Esophagus squamous epithelium (tissue), 5 donors: ENCODE data around the gene SERPINA1. TPM values are rescaled to one million over a fixed set of nuclear protein-coding genes. Genes with fewer than 3 reads are reported as not detected.

ENCODE experiments used
- DNase-seq: peaks from one replicate; lab custom pipeline; 2025; lab: John Stamatoyannopoulos, UW
- H3K27ac ChIP-seq, 4 donors: fragments of 200-600 bp; sonication (generic); one replicate each; pipeline ENCODE4 v1.5.1; 2016 to 2019; ENCODE audit warnings: mild to moderate bottlenecking in 1 of 4
- H3K27me3 ChIP-seq, 4 donors: fragments of 200-600 bp; sonication (generic); 1 replicate in 3 of 4; 2 replicates in 1 of 4; pipeline versions ENCODE4 v1.5.1 to v1.6.0; 2017 to 2021; ENCODE audit warnings: antibody characterized with exemption in 1 of 4
- H3K36me3 ChIP-seq, 3 donors: fragments of 200-600 bp; sonication (generic); one replicate each; pipeline ENCODE4 v1.5.1; 2016 to 2019
- H3K4me1 ChIP-seq, 3 donors: fragments of 200-600 bp; sonication (generic); one replicate each; pipeline ENCODE4 v1.5.1; 2017 to 2019
- H3K4me3 ChIP-seq, 4 donors: fragments of 200-600 bp; sonication (generic); 1 replicate in 3 of 4; 2 replicates in 1 of 4; pipeline ENCODE4 v1.5.1; 2016 to 2019; ENCODE audit warnings: mild to moderate bottlenecking in 2 of 4, moderate library complexity in 1 of 4
- H3K9me3 ChIP-seq, 3 donors: fragments of 200-600 bp; sonication (generic); one replicate each; pipeline ENCODE4 v1.5.1; 2016 to 2019
- POLR2A ChIP-seq, 4 donors: fragments of 450-650 bp; IDR thresholded peaks; one replicate each; pipeline ENCODE4 v1.6.1; 2017; ENCODE audit warnings: antibody characterized with exemption in 4 of 4, mild to moderate bottlenecking in 4 of 4, moderate library complexity in 3 of 4
- WGBS, 2 donors: methylation state at CpG; one replicate each; pipeline ENCODE4 v1.1.5; 2018; 5-methylcytosine and 5-hydroxymethylcytosine counted together
- intact Hi-C: fragments of 100-400 bp; cut with DNase I; formaldehyde crosslinking; loops from one replicate; pipeline ENCODE4 v1.15.0; 2022
- total RNA-seq, 4 donors: library from RNA; depleted of rRNA; stranded (reverse); fragments of >200 nt; gene quantifications; one replicate each; pipeline ENCODE4 v1.1.0, GENCODE V29; 2016
- TF ChIP-seq, protein P1 (sequence below), 6 experiments: fragments of 450-650 bp in 4 of 6; fragments of 200-600 bp in 2 of 6; sonication (generic) in 2 of 6; IDR thresholded peaks; one replicate each; pipeline ENCODE4 v1.5.1; 2016 to 2019; ENCODE audit warnings: antibody characterized with exemption in 6 of 6, mild to moderate bottlenecking in 4 of 6, moderate library complexity in 4 of 6
- donor health status: DM: yes; HTN: yes; CAD: no.

Gene SERPINA1
- total RNA-seq, 4 donors from 2014 or later = 1.7 to 16.4 (median 5.8) TPM

DNA sequence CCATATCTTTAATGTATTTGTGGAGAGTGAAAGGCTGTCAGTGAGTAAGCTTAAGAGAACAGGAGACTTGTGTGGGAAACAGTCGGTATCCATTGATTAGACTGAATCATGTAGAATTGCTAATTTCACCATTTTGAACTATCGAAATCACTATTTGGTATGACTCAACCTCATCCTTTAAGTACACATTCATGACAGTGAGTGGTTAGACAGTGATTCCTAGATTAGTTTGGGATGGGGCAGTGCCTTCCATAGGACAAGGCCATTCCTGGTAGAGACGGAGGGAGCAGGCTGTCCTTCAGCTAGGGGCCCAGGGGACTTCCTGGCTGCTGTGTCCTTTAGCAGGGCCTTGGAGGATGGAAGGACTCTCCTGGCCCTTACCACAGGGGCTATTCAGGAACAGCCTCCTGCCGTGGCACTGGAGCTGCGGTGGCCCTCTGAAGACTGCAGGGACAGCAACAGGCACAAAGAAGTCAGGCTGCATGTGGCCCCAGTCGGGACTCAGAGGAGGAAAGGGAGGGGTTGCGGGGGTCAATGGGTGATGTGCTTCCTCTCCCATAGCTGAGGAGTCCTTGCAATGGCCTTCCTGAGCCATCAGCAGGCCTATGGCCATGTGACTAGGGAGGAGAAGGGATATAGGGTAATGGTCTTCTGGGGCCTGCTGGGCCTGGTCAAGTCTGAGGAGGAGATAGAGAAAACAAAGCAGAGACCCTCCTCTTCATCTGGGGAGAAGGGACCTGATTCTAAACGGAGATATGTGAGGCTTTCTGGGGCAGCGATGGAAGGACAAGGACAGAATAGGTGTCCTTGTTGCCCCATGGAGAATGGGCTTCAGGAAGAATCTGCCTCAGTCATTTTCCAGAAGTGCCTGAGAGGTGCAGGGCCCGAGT lies 11.2 kb downstream of the SERPINA1 start:
- no peaks in the 10 kb centered on the region for H3K9me3 ChIP-seq
- 81 to 84% methylated on average over 5 to 9 of the region's 10 CpGs for WGBS, 2 donors
- no peak for DNase-seq
- no peaks in the 10 kb centered on the region for H3K36me3 ChIP-seq
- H3K4me1 ChIP-seq = no peaks in the 10 kb centered on the region
- intact Hi-C loops = no loop called here
- TF ChIP-seq, protein P1, sequence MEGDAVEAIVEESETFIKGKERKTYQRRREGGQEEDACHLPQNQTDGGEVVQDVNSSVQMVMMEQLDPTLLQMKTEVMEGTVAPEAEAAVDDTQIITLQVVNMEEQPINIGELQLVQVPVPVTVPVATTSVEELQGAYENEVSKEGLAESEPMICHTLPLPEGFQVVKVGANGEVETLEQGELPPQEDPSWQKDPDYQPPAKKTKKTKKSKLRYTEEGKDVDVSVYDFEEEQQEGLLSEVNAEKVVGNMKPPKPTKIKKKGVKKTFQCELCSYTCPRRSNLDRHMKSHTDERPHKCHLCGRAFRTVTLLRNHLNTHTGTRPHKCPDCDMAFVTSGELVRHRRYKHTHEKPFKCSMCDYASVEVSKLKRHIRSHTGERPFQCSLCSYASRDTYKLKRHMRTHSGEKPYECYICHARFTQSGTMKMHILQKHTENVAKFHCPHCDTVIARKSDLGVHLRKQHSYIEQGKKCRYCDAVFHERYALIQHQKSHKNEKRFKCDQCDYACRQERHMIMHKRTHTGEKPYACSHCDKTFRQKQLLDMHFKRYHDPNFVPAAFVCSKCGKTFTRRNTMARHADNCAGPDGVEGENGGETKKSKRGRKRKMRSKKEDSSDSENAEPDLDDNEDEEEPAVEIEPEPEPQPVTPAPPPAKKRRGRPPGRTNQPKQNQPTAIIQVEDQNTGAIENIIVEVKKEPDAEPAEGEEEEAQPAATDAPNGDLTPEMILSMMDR (IDR thresholded peaks at IDR 0.05) = no peak
- TF ChIP-seq POLR2A (IDR thresholded peaks at IDR 0.05) = no peak
- H3K4me3 ChIP-seq = no peak overlapping the region
- peaks cover 0 to 11% (median 0%) of the 10 kb centered on the region in 4 donors for H3K27me3 ChIP-seq
- H3K27ac ChIP-seq = no peak overlapping the region

DNA sequence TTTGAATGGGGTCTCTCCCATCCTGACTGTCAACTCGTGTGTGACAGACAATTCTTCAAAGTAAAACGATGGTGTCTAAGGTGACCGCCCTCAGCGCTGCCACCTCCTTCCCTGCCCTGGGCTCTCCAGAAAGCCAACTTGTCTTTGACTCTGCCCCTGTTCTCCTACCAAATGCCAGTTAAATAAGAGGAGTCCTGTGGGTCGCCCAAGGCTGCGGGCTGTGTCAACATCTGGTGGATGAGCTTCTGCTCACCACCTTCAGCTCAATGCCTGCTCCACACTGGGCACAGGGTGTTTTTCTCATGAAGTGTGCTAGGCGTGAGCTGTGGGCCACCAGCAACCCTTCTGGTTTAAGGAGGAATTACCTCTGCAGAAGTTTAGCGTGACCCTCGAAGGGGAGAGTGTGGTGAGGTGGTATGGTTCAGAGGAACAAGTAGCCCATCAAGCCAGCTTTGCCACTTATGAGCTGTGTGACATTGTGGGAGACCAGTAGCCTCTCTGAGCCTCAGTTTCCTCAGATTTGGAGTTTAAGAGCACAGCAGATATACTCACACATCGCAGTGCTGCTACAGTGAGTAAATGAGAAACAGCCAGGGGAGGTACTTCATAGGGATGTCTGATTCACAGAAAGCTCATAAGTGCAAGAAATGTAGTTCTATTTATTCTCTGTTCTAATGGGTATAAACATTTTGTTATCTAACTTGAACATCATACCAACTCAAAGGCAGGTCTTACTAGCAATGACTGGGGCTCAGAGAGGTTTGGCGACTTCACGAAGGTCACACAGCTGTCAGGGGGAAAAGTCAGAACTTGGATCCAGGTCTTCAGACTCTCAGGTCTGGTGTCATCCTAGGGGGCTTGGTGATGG lies 12.1 kb downstream of the SERPINA1 start:
- WGBS, 2 donors = 91% methylated on average over 8 to 12 of the region's 12 CpGs
- TF ChIP-seq, protein P1 (IDR thresholded peaks at IDR 0.05) = no peak
- no peak for TF ChIP-seq POLR2A (IDR thresholded peaks at IDR 0.05)
- Histone ChIP-seq H3K27ac (no peak overlapping the region), H3K9me3 (no peaks in the 10 kb centered on the region), H3K4me3 (no peak overlapping the region), H3K36me3 (no peaks in the 10 kb centered on the region), H3K27me3 (peaks cover 0 to 11% (median 0%) of the 10 kb centered on the region in 4 donors), H3K4me1 (no peaks in the 10 kb centered on the region)
- intact Hi-C loops = no loop called here
- no peak for DNase-seq

DNA sequence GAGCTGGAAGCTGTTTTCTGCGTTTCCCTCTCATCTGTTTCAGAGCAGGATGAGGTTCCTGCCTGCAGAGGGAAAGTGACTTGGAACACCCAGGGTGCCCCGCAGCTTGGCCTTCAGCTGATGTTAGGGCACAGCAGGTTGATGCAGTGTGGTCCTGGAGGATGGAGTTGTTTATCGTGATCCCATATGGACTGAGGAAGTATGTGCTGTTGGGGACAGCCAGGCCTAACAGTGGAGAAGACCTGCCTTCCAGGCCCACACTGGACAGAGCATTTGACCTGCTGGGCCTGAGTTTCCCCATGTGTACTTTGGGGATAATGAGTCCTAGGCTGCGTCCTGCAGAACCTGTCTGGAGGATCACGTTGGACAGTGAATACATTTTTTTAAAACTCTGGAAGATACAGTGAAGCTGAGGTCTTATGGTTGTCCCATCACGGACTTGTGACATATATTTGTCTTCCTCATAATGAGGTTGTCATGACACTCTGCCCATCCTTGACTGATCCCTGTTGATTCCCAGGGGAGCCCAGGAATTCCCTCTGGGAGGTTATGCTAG lies 12.8 kb downstream of the SERPINA1 start:
- 77 to 88% methylated on average over 4 to 6 of the region's 6 CpGs for WGBS, 2 donors
- H3K4me3 ChIP-seq = no peak overlapping the region
- H3K4me1 ChIP-seq = no peaks in the 10 kb centered on the region
- TF ChIP-seq POLR2A (IDR thresholded peaks at IDR 0.05) = no peak
- TF ChIP-seq, protein P1 (IDR thresholded peaks at IDR 0.05) = no peak
- no peak for DNase-seq
- H3K27me3 ChIP-seq = peaks cover 0 to 11% (median 0%) of the 10 kb centered on the region in 4 donors
- H3K36me3 ChIP-seq = no peaks in the 10 kb centered on the region
- H3K27ac ChIP-seq = no peak overlapping the region
- intact Hi-C loops = no loop called here
- no peaks in the 10 kb centered on the region for H3K9me3 ChIP-seq

DNA sequence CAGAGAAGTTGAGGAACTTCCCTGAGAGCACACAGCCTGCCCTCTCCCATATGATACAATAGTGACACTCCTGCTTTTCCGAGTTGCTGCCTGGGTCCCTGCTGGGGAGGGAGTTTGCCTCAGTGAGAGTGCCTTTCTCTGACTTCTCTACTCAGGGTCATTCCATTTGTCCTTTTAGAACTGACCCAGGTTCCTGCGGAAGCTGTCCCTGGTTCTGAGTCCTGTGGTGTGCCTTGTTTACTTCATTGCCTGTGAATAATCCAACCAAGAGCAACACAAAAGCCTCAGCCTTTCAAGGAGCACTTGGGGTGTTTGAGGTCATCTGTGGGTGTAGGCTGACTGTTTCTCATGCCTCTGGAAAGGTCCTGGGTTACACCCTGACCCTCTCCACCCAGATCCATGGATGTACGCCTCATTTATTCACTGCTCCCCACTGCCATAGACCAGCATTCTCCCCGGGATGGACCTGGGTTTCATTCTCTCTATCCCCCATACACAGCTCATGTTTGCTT lies 13.6 kb downstream of the SERPINA1 start:
- H3K9me3 ChIP-seq = no peaks in the 10 kb centered on the region
- no peak for DNase-seq
- H3K4me1 ChIP-seq = no peaks in the 10 kb centered on the region
- H3K27ac ChIP-seq = no peak overlapping the region
- 73 to 86% methylated on average over 4 of the region's 4 CpGs for WGBS, 2 donors
- H3K36me3 ChIP-seq = no peaks in the 10 kb centered on the region
- intact Hi-C loops = no loop called here
- no peak for TF ChIP-seq POLR2A (IDR thresholded peaks at IDR 0.05)
- TF ChIP-seq, protein P1 (IDR thresholded peaks at IDR 0.05) = no peak
- peaks cover 0 to 11% (median 0%) of the 10 kb centered on the region in 4 donors for H3K27me3 ChIP-seq
- H3K4me3 ChIP-seq = no peak overlapping the region
